DND-41 (cell line): Measurements from ENCODE around the gene HMCN1.
"Not testable (repeated sequence)": the region's sequence is repeated elsewhere in the genome, so short reads cannot be mapped to it uniquely, and the experiment has no call there.

Experiments
- EZH2 ChIP-seq: IDR thresholded peaks from 3 replicates; pipeline ENCODE4 v1.6.1; 2012; ENCODE audit warnings: borderline replicate concordance, low read depth, mild to moderate bottlenecking, moderate library complexity, low read length, inconsistent platforms; ENCODE audit not compliant: severe bottlenecking
- TF ChIP-seq, protein P1 (sequence below): IDR thresholded peaks from 2 replicates; pipeline ENCODE4 v1.5.1; 2012; ENCODE audit warnings: borderline replicate concordance, low read length, moderate library complexity, mild to moderate bottlenecking; ENCODE audit not compliant: poor library complexity, severe bottlenecking; ENCODE audit errors: extremely low read depth

DNA sequence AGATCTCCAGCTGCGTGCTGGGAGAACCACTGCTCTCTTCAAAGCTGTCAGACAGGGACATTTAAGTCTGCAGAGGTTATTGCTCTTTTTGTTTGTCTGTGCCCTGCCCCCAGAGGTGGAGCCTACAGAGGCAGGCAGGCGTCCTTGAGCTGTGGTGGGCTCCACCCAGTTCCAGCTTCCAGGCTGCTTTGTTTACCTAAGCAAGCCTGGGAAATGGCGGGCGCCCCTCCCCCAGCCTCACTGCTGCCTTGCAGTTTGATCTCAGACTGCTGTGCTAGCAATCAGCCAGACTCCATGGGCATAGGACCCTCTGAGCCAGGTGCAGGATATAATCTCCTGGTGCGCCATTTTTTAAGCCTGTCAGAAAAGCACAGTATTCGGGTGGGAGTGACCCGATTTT is 428.7 kb downstream of the HMCN1 start:
- TF ChIP-seq EZH2: not testable (repeated sequence)
- TF ChIP-seq, protein P1, sequence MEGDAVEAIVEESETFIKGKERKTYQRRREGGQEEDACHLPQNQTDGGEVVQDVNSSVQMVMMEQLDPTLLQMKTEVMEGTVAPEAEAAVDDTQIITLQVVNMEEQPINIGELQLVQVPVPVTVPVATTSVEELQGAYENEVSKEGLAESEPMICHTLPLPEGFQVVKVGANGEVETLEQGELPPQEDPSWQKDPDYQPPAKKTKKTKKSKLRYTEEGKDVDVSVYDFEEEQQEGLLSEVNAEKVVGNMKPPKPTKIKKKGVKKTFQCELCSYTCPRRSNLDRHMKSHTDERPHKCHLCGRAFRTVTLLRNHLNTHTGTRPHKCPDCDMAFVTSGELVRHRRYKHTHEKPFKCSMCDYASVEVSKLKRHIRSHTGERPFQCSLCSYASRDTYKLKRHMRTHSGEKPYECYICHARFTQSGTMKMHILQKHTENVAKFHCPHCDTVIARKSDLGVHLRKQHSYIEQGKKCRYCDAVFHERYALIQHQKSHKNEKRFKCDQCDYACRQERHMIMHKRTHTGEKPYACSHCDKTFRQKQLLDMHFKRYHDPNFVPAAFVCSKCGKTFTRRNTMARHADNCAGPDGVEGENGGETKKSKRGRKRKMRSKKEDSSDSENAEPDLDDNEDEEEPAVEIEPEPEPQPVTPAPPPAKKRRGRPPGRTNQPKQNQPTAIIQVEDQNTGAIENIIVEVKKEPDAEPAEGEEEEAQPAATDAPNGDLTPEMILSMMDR: not testable (repeated sequence)
